K562 (cell line): ENCODE measurements around the gene SPTBN4. TPM values are rescaled to one million over a fixed set of nuclear protein-coding genes. Genes with fewer than 3 reads are reported as not detected.
A peak's percentile ranks its signal among the peaks of the same experiment; 100 is the strongest.

Experiments
- C11orf30 ChIP-seq: fragments of 450-650 bp; IDR thresholded peaks from 2 replicates; pipeline ENCODE4 v1.6.1; 2016; ENCODE audit warnings: low read depth, mild to moderate bottlenecking
- CBFA2T3 ChIP-seq: fragments of 450-650 bp; IDR thresholded peaks from 2 replicates; pipeline ENCODE4 v1.6.1; 2017
- CEBPG ChIP-seq, 3 experiments: fragments of 200-800 bp in 1 of 3; sonication (Bioruptor generic) in 1 of 3; sonication (generic) in 1 of 3; formaldehyde crosslinking in 1 of 3; IDR thresholded peaks in 2 of 3; conservative IDR thresholded peaks in 1 of 3; 2 replicates each; pipeline versions ENCODE4 v1.6.1 to v1.8.0; 2016 to 2022; ENCODE audit warnings: missing compliant biosample characterization in 2 of 3, missing genetic modification characterization in 2 of 3, mild to moderate bottlenecking in 1 of 3, missing genetic modification reagents in 1 of 3
- HDAC1 ChIP-seq, 2 experiments: fragments of 450-650 bp; IDR thresholded peaks; 2 replicates each; pipeline ENCODE4 v1.6.1; 2016 to 2017; ENCODE audit warnings: inconsistent platforms in 1 of 2, mild to moderate bottlenecking in 1 of 2, moderate library complexity in 1 of 2
- RBM34 ChIP-seq: fragments of 200-400 bp; formaldehyde crosslinking; IDR thresholded peaks from 2 replicates; pipeline ENCODE4 v1.6.1; 2018; ENCODE audit warnings: low read length, borderline replicate concordance; ENCODE audit not compliant: insufficient read depth
- SREBF2 ChIP-seq: sonication (generic); formaldehyde crosslinking; IDR thresholded peaks from 2 replicates; pipeline ENCODE4 v1.4.0; 2020; ENCODE audit warnings: mild to moderate bottlenecking, missing genetic modification reagents
- XRCC5 ChIP-seq: fragments of 200-400 bp; formaldehyde crosslinking; IDR thresholded peaks from 2 replicates; pipeline ENCODE4 v1.6.1; 2017; ENCODE audit warnings: low read depth, mild to moderate bottlenecking, low read length
- ZNF165 ChIP-seq: fragments of 250-450 bp; sonication (Bioruptor Pico); IDR thresholded peaks from 2 replicates; pipeline ENCODE4 v1.4.0; 2020; ENCODE audit warnings: borderline replicate concordance
- polyA plus RNA-seq, 8 experiments: library from polyadenylated mRNA; depleted of rRNA in 4 of 8; stranded (reverse) in 5 of 8; unstranded in 3 of 8; fragments of >200 nt; fragmentation: Nextera tagmentation in 2 of 8; fragmentation: Illumina TruSeq in 1 of 8; extraction: Ambion mirVana in 2 of 8; extraction: Trizol in 1 of 8; gene quantifications; 2 replicates each; pipeline versions ENCODE4 v1.2.1 to v1.2.3, GENCODE V29; 2011 to 2014; ENCODE audit warnings: inconsistent platforms in 1 of 8, missing spikeins in 1 of 8
- total RNA-seq, 7 experiments: library from RNA; depleted of rRNA in 6 of 7; stranded (reverse); fragments of >200 nt in 6 of 7; fragmentation: Illumina TruSeq in 2 of 7; extraction: Trizol in 2 of 7; gene quantifications; 2 replicates each; pipeline versions ENCODE4 v1.2.1 to v1.2.3, GENCODE V29; 2011 to 2021; ENCODE audit warnings: low replicate concordance in 1 of 7
- TF ChIP-seq, protein P1 (sequence below): fragments of 450-650 bp; IDR thresholded peaks from 2 replicates; pipeline ENCODE4 v1.6.1; 2016; ENCODE audit warnings: low read depth
- TF ChIP-seq, protein P2 (sequence below): sonication (generic); formaldehyde crosslinking; IDR thresholded peaks from 2 replicates; pipeline ENCODE4 v1.8.1; 2023; ENCODE audit warnings: mild to moderate bottlenecking, missing genetic modification reagents
- TF ChIP-seq, protein P3 (sequence below): fragments of 450-650 bp; formaldehyde crosslinking; IDR thresholded peaks from 2 replicates; pipeline ENCODE4 v1.4.0; 2020; ENCODE audit warnings: mild to moderate bottlenecking
- TF ChIP-seq, protein P4 (sequence below): fragments of 250-450 bp; sonication (Bioruptor Pico); IDR thresholded peaks from 2 replicates; pipeline ENCODE4 v1.8.0; 2022; ENCODE audit warnings: moderate library complexity, mild to moderate bottlenecking, inconsistent platforms
- TF ChIP-seq, protein P5 (sequence below), 2 experiments: fragments of 450-650 bp; conservative IDR thresholded peaks; 2 replicates each; pipeline ENCODE4 v1.6.1; 2017; ENCODE audit warnings: mild to moderate bottlenecking in 2 of 2, moderate library complexity in 2 of 2

Gene SPTBN4
- total and polyA plus RNA-seq, 9 of the 15 experiments (the other 6 are each of a cell fraction or from before 2014, with no cell fraction given) = 0.01 to 1.5 (median 0.86) TPM

DNA sequence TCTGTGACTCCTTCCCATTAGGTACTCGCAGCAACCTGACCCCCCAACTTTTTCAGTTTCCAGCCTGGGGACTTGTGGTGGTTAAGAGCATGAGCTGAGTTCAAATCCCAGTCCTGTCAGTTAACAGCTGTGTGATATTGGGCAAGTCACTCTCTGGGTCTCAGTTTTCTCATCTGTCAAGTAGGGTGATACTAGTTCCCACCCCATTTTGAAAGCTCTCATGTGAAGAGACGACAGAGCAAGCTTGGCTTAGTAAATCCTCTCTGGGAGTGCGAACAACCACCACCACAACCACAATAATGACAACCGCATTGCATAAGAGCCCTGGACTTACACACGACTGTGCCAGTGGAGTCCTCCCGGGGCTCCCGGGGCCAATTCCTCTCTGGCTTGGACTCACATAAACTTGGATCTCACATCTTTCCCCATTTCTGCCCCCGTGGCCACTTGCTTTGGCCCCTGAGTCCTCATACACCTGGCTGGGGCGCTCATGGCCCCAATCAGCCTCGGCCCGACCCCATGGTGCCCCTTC lies 1.7 kb upstream of the SPTBN4 start (continued):
- TF ChIP-seq, protein P1, sequence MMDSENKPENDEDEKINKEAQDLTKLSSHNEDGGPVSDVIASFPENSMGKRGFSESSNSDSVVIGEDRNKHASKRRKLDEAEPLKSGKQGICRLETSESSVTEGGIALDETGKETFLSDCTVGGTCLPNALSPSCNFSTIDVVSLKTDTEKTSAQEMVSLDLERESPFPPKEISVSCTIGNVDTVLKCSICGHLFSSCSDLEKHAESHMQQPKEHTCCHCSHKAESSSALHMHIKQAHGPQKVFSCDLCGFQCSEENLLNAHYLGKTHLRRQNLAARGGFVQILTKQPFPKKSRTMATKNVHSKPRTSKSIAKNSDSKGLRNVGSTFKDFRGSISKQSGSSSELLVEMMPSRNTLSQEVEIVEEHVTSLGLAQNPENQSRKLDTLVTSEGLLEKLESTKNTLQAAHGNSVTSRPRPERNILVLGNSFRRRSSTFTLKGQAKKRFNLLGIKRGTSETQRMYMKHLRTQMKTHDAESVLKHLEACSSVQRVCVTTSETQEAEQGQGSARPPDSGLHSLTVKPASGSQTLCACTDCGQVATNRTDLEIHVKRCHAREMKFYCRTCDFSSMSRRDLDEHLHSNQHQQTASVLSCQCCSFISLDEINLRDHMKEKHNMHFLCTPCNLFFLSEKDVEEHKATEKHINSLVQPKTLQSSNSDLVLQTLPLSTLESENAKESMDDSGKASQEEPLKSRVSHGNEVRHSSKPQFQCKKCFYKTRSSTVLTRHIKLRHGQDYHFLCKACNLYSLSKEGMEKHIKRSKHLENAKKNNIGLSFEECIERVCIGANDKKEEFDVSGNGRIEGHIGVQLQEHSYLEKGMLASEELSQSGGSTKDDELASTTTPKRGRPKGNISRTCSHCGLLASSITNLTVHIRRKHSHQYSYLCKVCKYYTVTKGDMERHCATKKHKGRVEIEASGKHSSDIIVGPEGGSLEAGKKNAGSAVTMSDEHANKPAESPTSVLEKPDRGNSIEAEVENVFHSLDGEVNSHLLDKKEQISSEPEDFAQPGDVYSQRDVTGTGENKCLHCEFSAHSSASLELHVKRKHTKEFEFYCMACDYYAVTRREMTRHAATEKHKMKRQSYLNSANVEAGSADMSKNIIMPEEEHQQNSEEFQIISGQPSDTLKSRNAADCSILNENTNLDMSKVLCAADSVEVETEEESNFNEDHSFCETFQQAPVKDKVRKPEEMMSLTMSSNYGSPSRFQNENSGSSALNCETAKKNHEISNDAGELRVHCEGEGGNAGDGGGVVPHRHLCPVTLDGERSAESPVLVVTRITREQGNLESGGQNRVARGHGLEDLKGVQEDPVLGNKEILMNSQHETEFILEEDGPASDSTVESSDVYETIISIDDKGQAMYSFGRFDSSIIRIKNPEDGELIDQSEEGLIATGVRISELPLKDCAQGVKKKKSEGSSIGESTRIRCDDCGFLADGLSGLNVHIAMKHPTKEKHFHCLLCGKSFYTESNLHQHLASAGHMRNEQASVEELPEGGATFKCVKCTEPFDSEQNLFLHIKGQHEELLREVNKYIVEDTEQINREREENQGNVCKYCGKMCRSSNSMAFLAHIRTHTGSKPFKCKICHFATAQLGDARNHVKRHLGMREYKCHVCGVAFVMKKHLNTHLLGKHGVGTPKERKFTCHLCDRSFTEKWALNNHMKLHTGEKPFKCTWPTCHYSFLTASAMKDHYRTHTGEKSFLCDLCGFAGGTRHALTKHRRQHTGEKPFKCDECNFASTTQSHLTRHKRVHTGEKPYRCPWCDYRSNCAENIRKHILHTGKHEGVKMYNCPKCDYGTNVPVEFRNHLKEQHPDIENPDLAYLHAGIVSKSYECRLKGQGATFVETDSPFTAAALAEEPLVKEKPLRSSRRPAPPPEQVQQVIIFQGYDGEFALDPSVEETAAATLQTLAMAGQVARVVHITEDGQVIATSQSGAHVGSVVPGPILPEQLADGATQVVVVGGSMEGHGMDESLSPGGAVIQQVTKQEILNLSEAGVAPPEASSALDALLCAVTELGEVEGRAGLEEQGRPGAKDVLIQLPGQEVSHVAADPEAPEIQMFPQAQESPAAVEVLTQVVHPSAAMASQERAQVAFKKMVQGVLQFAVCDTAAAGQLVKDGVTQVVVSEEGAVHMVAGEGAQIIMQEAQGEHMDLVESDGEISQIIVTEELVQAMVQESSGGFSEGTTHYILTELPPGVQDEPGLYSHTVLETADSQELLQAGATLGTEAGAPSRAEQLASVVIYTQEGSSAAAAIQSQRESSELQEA = no peak
- TF ChIP-seq, protein P2, sequence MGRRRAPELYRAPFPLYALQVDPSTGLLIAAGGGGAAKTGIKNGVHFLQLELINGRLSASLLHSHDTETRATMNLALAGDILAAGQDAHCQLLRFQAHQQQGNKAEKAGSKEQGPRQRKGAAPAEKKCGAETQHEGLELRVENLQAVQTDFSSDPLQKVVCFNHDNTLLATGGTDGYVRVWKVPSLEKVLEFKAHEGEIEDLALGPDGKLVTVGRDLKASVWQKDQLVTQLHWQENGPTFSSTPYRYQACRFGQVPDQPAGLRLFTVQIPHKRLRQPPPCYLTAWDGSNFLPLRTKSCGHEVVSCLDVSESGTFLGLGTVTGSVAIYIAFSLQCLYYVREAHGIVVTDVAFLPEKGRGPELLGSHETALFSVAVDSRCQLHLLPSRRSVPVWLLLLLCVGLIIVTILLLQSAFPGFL (CRISPR knock-in tag) = no peak
- TF ChIP-seq C11orf30 = no peak
- 0 out of 2 replicates have a peak, but pooled peaks have one; percentile 41 for TF ChIP-seq SREBF2
- TF ChIP-seq CBFA2T3 = no peak
- TF ChIP-seq, protein P3, sequence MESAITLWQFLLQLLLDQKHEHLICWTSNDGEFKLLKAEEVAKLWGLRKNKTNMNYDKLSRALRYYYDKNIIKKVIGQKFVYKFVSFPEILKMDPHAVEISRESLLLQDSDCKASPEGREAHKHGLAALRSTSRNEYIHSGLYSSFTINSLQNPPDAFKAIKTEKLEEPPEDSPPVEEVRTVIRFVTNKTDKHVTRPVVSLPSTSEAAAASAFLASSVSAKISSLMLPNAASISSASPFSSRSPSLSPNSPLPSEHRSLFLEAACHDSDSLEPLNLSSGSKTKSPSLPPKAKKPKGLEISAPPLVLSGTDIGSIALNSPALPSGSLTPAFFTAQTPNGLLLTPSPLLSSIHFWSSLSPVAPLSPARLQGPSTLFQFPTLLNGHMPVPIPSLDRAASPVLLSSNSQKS (CRISPR knock-in tag) = no peak
- 0 out of 4 replicates have a peak, but pooled peaks have one; percentile 45 to 71 for TF ChIP-seq HDAC1 (IDR thresholded peaks at IDR 0.05)
- TF ChIP-seq, protein P4, sequence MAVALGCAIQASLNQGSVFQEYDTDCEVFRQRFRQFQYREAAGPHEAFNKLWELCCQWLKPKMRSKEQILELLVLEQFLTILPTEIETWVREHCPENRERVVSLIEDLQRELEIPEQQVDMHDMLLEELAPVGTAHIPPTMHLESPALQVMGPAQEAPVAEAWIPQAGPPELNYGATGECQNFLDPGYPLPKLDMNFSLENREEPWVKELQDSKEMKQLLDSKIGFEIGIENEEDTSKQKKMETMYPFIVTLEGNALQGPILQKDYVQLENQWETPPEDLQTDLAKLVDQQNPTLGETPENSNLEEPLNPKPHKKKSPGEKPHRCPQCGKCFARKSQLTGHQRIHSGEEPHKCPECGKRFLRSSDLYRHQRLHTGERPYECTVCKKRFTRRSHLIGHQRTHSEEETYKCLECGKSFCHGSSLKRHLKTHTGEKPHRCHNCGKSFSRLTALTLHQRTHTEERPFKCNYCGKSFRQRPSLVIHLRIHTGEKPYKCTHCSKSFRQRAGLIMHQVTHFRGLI (CRISPR knock-in tag) = no peak
- TF ChIP-seq, protein P5, sequence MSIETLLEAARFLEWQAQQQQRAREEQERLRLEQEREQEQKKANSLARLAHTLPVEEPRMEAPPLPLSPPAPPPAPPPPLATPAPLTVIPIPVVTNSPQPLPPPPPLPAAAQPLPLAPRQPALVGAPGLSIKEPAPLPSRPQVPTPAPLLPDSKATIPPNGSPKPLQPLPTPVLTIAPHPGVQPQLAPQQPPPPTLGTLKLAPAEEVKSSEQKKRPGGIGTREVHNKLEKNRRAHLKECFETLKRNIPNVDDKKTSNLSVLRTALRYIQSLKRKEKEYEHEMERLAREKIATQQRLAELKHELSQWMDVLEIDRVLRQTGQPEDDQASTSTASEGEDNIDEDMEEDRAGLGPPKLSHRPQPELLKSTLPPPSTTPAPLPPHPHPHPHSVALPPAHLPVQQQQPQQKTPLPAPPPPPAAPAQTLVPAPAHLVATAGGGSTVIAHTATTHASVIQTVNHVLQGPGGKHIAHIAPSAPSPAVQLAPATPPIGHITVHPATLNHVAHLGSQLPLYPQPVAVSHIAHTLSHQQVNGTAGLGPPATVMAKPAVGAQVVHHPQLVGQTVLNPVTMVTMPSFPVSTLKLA (conservative IDR thresholded peaks at IDR 0.05) = no peak; a peak in 1 of 4 replicates
- TF ChIP-seq XRCC5 = no peak; the same call in 1 of the 2 replicates
- no peak for TF ChIP-seq ZNF165
- no peak for TF ChIP-seq RBM34
- peak; percentile 82 for TF ChIP-seq CEBPG (CRISPR knock-in tag; IDR thresholded peaks at IDR 0.05)
- peak; percentile 82 to 86 for TF ChIP-seq CEBPG (tag; conservative IDR thresholded peaks at IDR 0.05 in 1 of 2, IDR thresholded peaks at IDR 0.05 in 1 of 2)
